ENCODE results near the gene OXCT2.
"Not testable (repeated sequence)": the region's sequence is repeated elsewhere in the genome, so short reads cannot be mapped to it uniquely, and the experiment has no call there.

The OXCT2 gene
- 0 to 0.23 (median 0) reads per million in 18 experiments for total RNA-seq

GRCh38 chr1:39771022-39771532 lies at the start of gene OXCT2:
OXCT2 (minus strand) TSS chr1:39771348; CDS start chr1:39771255, 93 bp downstream.
- not testable (repeated sequence) for DNase-seq

DNA sequence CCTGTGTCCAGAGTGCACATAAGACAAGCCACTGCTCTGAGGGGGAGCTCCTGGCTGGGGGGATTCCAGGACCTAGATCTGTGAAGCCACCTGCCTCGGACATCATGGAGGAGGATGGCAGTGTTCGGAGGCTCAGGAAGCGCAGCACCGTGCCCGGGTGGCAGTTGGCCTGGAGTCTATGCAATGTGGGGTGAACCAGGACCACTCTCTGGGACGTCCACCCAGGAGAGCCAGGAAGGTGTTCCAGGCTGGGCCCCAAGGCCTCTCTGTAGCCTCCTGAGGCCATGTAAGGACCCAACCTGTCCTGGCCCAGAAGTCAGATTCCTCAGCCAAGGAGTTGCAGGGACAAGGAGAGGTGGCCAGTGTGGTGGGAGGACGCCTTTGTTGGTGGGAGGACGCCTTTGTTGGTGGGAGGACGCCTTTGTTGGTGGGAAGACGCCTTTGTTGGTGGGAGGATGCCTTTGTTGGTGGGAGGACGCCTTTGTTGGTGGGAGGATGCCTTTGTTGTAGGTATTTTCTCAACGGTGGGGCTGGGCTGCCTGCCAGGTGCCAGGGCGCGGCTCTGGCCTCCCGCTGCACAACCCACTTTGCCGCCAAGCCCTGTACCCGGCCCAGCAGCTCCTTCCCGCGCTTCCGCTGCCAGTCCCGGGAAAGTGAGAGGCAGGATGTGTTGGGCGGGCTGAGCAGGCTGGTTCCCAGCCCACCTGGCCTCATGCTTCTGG lies 48.1 kb upstream of the OXCT2 start:
- DNase-seq, result no peak

DNA sequence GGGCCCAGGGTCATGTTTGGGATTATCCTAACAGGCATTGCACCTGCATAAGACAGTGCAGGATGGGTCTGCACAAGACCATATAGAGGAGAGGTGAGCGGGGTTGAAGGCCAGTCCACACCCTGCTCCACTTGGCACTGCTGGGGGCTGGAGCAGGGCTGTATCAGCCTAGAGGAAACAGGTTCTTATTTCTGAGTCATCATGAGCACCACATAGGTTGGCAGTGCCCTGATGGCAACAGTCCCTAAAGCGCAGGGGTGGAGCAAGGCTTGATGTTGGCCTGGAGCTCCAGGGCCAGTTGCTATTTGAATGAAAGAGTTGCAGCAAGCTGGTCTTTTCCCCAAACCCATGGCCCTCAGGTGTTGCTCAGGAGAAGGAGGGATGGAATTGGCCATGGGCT lies 47.3 kb upstream of the OXCT2 start:
- DNase-seq, result no peak

DNA sequence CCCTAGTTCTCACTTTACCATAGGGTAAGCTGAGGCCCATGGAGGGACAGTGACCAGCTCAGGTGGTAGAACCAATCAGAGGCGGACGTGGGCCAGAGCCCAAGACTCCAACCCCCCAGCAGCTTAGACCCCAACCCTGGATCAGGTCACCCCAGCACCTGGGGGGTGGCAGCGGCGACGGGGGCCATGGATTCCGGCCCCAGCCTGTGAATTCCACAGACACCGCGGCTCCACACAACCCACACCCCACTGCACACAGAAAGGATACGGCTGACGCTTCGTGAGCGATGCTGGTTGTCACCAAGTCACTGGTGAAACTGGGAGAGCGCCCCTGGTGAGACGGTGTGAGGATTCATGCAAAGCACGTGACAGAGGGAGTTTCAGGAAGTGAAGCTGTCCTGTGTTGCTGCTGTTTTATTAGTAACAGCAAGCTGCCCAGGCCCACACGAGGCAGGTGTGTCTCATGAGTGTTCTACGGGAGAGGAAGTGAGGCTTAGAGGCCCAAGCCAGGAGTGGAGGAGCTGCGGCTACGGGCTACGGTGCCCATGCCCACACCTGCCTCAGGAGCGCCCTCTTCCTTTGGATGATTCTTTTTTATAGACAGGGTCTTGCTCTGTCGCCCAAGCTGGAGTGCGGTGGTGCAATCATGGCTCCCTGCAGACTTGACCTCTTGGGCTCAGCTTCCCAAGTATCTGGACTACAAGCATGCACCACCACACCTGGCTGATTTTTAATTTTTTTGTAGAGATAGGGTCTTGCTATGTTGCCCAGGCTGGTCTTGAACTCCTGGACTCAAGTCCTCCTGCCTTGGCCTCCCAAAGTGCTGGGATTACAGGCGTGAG lies 46.2 kb upstream of the OXCT2 start:
- DNase-seq, result peak; percentile 86 to 88

GRCh38 chr1:39816415-39817090 lies 45.4 kb upstream of the OXCT2 start:
- peak; percentile 82 to 85 for DNase-seq

DNA sequence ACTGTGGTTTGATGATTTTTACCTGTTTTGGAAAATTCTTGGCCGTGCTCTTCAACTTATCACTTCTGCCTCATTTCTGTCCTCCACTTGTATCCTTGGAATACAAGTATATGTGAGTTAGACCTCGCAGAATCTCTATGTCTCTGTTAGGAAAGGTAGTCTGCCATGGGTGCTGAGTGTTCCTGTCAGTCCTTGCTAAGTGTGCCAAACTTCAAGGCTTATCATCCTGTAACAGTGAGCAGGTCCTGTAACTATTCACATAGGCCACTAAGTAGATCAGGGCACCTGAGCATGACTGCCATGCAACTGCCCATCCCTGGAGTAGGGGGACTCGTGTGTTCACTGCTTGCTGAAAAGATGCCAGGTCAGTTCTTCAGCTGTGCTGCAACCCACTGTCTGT lies 41.8 kb upstream of the OXCT2 start:
- no peak for DNase-seq

GRCh38 chr1:39808784-39809517 lies 37.8 kb upstream of the OXCT2 start:
- no peak for DNase-seq

DNA sequence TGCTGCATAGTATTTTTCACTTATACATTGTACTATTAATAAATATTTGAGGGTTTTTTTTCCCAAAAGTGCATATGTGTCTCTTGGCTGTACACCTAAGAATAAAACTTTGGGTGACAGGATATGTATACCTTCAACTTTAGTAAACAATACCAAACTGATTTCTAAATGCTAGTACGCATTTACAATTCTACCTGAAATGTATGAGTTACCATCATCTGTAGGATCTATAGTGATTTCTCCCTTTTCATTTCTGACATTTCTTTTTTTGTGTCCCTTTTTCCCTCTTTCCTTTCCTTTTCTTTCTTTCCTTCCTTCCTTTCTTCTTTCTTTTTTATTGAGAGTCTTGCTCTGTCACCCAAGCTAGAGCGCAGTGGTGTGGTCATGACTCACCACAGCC lies 34.2 kb upstream of the OXCT2 start:
- no peak for DNase-seq

DNA sequence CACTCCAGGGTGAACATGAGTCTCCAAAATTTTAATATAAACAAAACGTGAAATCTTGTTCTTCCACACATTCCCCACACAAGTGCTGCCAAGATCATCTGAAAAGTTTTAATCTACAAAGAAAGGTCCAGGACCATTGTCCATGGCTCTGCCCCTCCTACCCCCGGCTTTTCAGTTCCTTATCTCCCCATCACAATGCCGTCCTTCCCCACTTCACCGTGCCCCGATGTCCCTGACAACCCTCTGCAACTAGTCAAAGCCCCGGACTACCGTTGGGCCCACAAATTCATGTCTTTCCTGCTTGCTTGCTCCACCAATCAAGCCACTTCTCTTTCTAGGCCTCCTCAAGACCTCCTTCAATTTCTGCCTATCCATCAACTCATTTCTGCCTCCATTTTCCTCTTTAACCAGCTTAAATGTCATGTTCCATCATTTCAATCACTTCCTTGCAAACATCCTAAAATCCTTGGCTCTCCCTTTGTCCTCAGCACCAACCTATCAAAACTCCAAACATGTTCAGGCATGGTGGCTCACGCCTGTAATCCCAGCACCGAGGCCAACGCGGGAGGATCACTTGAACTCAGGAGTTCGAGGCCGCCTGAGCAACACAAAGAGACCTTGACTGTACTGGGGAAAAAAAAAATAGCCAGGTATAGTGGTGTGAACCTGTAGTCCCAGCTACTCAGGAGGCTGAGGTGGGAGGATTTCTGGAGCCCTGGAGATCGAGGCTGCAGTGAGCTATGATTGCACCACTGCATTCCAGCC lies 31.5 kb upstream of the OXCT2 start:
- no peak for DNase-seq

DNA sequence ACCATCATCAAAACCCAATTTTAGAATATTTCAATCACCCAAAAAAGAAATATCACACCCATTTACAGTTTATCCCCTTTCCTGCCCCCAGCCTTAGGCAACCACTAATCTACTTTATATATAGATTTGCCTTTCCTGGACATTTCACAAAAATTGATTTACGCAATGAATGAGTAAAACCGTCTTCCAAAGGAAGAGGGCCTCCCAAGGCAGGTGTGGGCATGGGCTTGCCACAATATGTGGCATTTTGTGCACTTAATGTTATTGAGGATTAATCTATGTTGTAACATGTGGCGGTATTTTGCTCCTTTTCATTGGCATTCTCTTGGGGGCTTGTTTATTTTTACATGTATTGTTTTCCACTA lies 29.3 kb upstream of the OXCT2 start:
- no peak for DNase-seq

GRCh38 chr1:39799770-39800470 lies 28.8 kb upstream of the OXCT2 start:
- peak; percentile 61 to 71 for DNase-seq

DNA sequence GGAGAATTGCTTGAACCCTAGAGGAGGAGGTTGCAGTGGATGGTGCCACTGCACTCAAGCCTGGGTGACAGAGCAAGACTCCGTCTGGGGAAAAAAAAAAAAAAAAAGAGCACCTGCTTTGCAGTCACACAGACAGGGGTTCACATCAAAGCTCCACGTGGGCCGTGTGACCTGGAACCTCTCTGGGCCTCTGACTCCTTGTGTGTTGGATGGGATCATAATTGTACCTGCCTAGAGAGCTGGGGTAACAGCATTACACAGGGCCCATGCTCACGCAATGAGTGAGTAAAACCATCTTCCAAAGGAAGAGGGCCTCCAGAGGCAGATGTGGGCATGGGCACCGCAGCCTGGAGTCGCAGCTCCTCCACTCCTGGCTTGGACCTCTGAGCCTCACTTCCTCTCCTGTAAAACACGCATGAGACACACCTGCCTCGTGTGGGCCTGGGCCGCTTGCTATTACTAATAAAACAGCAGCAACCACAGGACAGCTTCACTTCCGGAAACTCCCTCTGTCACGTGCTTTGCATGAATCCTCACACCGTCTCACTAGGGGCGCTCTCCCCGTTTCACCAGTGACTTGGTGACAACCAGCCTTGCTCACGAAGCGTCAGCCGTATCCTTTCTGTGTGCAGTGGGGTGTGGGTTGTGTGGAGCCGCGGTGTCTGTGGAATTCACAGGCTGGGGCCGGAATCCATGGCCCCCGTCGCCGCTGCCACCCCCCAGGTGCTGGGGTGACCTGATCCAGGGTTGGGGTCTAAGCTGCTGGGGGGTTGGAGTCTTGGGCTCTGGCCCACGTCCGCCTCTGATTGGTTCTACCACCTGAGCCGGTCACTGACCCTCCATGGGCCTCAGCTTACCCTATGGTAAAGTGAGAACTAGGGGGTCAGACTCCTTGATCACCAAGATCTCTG lies 28.0 kb upstream of the OXCT2 start:
- peak; percentile 87 to 95 for DNase-seq

DNA sequence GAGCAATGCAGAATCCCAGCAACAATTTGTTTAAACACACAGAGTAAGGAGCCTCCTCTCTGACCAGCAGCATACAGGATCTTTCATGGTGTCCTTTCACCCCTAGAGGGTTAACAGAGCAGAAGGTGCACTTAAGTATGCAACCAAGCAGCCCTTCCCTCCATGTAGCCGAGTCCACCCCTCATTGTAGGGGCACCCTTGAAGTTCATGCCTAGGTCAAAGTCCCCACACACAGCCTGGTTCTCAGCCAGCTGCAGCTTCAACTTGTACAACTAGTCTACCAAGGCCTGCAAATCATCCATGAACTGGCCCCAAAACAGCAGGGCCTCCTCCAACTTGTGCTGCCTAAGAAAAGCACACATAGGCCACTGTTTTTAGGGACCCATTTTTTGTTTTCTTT lies 24.5 kb upstream of the OXCT2 start:
- no peak for DNase-seq

DNA sequence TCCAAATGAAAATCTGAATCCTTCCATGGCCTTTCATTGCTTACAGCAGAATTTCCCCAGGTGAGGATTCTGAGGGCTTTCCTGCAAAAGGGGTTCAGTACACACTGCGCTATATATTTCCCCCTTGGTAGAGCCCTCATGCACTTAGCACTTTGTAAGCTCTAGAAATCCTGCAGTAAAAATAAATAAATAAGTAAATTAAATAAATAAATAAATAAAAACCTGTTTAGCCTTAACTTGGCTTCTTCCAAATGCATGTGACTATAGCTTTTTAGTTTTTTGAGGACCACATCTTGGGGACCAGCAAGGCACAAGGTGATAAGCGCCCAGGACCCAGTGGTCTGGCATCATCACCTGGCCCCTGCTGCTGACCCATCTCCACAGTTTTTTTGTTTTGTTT lies 20.7 kb upstream of the OXCT2 start:
- DNase-seq, result no peak

GRCh38 chr1:39789571-39790110 lies 18.5 kb upstream of the OXCT2 start:
- DNase-seq, result no peak

DNA sequence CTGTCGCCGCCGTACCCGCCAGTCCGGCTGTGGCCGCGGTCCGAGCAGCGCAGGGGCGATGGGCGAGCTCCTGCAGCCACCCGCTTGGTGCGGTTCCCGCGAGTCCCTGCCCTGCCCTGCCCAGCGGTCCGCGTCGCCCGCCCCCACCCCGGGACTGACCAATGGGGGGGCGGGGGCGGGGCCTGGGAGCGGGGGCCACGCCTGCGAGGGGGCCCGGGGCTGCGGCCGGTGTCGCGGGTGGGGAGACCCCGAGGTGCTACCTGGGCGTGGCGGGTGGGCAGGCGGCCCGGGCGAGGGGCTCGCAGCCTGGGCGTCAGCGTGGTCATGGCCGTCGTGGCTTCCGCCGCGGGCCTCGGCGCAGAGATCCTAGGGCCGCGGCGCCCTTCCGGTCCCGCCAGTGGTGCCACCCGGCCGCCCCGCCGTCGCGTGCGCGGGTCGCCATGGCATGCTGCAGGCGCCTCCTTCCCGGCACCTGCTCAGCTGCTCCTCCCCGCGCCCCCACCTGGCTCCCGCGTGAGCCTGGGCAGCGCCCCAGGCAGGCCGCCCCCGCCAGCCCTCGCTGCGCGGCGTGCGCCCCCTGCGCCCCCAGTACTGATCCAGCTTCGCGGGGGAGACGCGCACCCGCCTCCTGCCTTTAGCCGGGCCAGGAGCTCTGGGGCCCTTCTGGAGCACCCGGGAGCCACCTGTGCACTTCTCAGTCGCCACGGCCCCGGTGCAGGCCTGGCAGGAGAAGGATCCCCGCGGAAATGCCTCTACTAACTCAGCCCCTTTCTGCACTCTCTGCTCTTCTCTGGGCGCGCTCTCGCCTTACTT lies 17.8 kb upstream of the OXCT2 start, which contains the start of gene BMP8B:
TSS of gene BMP8B (minus strand) at position 108 of the 813 bp plus-strand sequence. CDS start 380 bp downstream, outside the sequence.
- DNase-seq, result peak; percentile 65 to 77

DNA sequence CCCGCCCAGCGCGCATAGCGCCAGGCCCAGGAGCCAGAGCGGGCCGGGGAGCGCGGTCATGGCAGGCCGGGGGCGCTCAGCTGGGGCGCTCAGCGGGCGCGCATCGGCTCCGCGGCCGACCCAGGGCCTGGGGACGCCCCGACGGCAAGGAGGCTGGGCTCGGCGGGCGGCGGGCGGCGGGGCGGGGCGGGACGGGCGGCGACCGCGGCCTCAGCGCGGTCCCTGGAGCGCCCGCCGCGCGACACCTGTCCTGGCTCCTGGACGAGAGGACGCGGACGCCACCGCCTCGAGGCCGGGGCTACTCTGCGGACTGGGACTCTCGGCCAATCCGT lies 17.2 kb upstream of the OXCT2 start:
- DNase-seq, result no peak

DNA sequence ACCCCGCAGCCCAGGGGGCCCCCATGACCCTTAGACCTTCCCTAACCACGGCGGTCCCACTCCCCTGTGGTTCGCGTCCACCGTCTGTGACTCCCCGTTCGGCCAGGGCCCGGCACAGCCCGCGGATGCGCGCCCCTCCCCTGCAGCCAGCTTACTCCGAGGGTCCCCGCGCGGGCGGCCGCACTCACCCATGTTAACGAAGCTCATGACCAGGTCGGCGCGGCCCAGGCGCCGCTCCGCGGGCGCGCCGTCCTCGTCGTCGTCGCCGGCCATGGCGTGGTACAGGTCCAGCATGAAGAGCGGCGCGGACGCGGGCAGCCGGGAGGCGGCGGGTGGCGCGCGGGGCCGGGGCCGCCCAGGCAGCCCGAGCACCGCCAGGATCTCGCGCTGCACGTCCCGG lies 16.8 kb upstream of the OXCT2 start:
- DNase-seq, result not testable (repeated sequence)

DNA sequence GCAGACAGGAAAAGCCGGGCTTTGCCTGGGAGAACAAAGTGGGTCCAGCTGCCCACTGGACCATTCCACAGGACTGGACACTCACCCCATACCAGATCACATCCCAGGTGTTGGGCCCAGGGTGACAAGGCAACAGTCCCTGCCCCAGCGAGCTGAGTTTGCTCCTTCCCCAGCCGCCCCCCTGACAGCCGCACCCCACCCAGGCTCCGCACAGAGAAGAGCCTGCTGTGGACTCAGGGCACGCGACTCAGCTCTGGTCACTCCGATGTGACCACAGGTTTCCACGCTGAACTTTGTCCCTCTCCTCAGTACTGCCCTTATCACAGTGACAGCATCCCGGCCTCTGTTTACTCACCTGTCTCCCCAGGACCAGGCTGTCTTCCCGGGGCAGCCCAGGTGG lies 16.3 kb upstream of the OXCT2 start:
- DNase-seq, result no peak
